HG03196 (cell line): Measurements from ENCODE around the gene SGIP1.
"Not testable (repeated sequence)": the region's sequence is repeated elsewhere in the genome, so short reads cannot be mapped to it uniquely, and the experiment has no call there.

ENCODE experiments used
- ATAC-seq: cut with Tn5 transposase; IDR thresholded peaks from one replicate; pipeline ENCODE4 v1.9.1; 2021; ENCODE audit not compliant: unreplicated experiment

The SGIP1 gene

DNA sequence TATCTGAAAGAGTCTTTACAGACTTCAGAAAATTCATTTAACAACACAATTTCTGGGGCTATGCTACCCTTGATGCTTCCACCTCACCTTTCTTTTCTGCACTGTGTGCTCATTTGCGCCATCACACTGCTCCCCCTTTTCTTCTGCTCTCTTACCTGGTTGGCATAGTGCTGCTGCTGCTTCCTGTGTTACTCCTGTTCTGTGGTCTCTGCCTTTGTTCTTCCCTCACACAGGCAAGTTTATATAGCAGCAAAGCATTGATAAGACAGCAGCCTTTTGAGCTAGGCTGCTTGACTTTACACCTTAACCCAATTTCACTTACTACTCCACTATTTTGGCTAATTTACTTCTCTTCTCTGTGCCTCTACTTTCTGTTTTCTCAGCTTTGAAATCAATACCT, 18.3 kb downstream of the SGIP1 start:
- ATAC-seq, result no peak

DNA sequence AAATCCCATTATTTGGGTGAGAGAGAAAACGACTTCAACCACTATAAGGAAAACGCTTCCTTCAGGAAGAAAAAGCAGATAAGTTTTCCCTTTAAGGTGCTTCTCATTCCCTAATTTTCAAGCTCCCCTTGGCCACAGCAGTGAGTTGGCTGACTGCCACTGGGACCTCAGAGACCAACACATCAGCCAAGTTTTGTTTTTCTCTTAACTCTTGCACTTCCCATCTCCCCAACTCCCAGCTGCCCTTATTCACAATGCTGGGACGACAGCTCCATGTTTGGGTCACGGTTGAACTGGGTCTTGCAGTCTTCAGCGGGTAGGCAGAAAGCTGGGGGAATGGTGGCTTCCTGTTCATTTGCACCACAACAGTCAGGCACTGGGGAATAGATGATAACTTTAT, 18.9 kb downstream of the SGIP1 start:
- ATAC-seq, result no peak

DNA sequence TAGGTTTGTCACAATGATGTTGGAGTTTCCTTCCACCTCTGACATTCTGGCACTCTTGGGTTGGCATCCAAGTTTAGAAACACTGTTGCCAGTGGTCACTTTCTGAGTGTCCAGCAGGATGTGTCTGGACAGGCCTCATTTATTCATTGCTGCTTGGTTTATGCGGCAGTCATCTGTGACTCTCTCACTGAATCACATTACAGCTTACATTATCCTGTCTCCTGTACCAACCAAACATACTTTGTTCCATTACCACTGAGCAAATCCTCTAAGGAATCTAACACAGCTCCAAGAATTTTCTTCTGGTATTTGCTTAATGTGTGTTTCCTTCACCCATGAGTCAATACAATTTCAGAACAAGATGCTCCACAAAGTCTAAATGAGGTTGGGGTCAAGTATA, 19.9 kb downstream of the SGIP1 start:
- no peak for ATAC-seq

DNA sequence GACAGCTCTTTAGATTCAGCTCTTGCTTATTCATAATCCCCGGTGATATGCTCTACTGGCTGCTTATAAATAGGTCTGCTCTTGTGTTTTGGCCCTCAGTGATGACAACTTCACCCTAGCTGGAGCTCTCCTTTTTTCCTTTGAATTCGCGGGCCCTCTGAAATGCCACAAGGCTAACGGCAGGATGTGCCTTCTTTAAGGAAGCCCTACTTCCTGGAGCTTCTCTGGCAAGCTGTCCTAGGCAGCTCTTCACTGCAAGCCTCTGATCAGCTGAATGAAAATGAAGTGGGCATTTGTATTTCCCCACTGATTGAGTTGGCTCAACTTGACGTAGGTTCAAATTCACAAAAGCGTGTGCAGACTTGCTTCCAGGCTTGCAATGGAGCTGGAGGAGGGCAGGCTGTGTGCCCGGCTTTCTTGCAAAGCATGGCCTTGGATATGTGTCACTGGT, 22.2 kb downstream of the SGIP1 start:
- no peak for ATAC-seq

DNA sequence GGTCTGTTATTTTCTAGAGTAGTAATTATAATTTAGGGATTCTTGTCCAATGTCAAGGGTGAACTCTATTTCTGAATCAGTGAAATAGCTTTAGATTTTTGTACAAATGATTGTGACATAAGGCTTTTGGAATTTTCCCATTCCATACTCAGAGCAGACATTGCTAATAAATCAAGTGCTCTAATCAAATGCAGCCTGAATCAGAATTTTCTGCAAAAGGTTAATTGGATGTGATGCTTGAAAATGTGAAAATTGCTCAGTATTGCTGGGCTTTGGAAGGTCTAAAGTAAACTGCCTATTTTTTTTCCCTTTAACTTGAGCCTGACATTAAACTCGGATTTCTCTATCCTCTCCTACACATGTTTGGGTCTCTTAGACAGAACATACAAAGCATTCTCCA, 23.2 kb downstream of the SGIP1 start:
- no peak for ATAC-seq

DNA sequence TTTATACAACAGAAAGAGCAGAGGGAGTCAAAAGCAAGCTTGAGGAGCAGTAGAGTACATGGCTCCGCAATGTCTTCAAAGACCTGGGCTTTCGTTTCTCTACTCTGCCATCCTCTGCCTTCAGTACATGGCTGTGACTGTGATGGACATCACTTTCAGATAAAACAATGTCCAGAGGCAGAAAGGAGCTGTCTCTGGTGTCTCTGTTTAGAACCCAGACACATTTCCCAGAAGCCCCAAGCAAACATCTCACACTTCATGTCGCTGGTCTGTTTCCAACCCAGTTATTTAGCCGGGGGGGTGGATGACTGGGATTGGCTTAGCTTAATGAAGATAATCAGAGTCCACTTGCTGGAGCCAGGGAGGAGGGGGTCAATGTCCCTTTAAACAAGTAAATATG, 25.6 kb downstream of the SGIP1 start:
- no peak for ATAC-seq

DNA sequence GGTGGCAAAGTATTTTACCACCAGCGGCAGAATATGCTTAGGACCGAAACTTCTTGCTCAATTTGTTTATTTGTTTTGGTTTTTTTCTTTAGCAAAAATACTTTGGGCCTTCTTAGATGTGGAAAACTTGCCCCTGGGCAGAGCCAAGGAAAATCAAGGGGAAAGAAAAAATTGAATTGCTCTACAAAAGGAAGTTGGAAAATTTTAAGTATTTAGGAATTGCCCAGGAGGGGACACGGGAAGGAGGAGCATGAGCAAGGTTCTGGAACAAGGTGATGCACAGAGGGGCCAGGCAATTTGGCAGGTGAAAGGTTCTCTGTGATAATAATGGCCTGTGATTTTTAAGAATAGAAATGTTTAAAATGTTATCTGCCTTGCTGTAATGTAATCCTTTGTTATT, 28.6 kb downstream of the SGIP1 start:
- ATAC-seq, result no peak

DNA sequence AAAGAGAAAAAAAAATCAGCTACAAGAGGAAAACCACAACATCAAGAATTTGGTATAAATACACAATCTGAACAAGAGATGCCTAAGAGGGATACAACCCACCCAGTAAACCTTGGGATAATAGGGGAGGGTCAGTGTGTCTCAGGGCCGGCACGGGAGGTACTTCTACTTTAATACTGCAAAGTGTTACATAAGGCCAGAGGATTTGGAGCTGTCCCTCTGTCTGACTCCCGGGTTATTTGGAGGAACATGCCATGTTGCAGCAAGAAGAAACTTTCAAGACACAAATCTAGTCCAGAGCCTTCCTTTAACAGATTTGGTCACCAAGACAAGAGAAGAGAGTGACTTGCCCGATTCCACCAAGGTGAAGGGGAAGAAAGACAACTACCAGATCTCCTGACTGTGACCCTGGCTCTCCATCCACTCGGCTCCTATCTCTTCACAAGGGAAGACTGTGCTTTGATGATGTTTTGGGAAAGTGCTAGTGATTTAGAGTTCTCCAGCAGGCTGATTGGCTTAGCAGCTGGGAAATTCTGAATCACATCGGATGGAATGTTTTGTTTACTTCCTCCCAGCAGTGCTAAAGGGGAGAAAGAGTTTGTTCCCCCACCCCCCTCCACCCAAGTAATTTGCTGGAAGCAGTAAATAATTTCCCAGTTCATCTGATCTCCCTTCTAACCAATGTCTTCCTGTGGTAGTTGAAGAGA, 29.3 kb downstream of the SGIP1 start:
- no peak for ATAC-seq

DNA sequence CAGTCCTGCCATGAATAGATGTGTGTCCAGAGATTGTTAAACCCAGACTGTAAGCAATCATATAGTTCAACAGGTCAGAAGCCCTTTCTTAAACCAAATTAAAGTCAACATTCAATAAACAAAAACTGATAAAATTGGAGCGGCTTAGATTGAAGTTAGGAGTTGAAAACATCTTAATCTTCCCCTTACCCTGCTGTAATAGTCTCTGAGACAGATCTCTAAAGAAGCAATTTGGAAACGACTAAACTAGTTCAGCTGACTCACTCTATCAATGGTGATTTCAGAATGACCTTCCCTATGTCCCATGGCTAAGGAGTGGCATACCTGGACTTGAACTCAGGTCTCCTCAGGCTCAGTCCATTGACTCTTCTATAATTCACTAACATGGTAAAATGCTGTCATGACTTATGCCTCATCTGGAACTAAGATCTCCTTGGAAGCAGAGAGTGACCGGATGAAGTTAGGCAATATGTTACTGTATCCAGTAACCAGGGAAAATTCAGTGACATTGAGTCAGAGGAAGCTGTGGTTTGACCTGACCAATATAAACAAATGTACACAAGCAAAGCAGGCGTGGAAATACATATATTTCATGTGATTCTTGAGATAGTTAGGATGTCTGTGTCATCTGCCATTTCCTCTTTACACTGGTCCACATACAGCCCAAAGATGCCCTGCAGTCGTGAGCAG, 30.1 kb downstream of the SGIP1 start:
- ATAC-seq, result no peak

DNA sequence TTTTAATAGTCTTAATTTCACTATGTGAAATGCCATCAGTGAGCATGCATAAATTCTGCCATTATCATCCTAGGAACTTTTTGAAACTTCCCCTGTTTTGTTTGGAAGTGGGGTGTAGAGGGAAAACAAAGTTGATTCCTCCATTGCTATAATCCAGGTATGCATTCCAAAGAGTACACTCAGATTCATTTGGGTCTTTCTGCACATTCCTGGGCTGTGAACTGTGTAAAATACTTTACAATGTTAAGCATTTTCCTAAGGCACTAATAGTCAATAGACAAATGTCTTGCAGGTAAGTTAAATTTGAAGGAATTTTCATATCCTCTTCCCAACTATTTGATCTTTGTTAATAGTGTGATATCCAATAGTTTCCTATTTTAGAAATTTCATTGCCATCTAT, 36.2 kb downstream of the SGIP1 start:
- ATAC-seq, result no peak

DNA sequence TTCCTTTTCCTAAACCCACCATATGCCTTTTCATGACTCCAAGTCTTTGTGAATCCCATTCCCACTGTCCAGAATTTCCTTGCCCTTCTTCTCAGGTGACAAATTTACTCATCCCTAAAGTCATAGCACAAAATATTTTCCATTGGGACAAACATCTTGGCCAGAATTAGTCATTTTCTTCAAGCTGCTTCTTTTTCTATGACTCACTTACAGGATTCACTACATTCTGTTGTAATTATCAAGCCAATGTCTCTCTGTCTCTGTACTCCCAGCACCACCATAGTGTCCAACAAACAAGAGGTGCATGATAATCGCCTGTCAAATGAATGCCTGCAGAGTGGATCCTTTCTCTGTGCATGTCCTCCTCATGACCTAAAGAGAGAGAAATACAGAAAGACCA, 37.8 kb downstream of the SGIP1 start:
- ATAC-seq, result no peak

DNA sequence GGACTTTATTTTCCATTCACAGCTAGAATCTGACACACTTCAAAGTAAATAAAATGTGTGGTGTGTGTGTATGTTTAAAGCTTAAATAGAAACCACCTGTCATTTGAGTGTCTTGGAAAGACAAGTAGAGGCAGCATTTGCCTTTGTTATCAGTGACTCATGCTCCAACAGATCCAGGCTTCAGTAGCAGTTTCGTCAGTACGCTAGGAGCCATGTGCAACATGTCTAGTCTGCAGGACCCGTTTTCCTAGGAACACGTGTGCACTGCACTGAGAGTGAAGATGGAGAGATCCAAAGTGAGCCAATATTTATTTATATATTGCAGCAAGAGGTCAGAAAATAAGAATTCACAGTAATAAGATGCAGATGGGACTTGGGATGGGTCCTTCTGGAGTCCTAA, 41.8 kb downstream of the SGIP1 start:
- ATAC-seq, result no peak

DNA sequence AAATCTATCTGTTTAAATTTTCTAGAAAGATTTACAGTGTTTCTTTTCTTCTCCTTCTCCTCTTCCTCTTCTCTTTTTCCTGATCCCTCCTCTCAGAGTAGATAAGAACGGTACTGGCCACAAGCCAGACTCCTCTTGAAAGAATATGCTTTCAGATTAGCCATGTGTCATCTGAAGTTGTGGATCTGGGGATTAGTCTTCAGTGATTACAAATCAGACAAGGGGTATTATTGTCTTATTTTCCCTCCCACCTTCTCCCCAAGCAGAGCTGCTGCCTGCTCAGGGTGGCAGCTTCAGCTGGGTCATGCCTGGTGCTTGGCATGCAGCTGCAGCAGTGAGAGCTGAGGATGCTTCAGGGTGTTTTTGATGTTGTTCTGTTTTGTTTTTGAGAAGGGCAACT, 42.7 kb downstream of the SGIP1 start:
- no peak for ATAC-seq

DNA sequence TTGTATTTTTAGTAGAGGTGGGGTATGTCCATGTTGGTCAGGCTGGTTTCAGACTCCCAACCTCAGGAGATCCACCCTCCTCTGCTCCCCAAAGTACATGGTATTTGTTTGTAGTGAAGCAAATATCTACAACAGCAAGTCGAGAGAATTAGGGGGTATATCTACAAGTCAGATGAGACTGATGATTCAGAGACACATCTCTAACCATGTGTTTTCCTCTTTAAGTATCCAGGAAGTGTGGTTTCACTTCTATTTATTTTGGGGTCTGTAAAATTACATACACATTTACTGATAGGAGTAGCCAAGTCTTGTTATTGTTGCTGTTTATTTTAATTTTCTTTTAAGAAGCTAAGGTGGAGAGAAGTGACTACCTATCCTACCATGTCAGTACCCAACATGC, 44.9 kb downstream of the SGIP1 start:
- no peak for ATAC-seq

DNA sequence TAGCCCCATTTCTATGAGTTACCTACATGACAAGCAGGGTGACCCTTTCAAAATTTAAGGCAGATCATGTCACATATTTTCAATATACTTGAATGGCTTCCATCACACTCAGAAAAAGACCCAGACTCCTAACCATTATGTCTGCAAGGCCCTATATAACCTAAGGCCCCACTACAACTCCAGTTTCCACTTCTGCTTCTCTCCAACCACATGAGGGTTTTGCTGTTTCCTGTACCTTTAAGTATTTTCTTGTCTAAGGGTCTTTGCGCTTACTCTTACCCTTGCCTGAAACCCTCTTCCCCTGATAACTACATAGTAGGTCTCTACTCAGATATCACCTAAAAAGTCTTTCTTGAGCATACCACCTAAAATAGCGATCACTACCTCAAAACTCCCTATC, 46.1 kb downstream of the SGIP1 start:
- ATAC-seq, result no peak

DNA sequence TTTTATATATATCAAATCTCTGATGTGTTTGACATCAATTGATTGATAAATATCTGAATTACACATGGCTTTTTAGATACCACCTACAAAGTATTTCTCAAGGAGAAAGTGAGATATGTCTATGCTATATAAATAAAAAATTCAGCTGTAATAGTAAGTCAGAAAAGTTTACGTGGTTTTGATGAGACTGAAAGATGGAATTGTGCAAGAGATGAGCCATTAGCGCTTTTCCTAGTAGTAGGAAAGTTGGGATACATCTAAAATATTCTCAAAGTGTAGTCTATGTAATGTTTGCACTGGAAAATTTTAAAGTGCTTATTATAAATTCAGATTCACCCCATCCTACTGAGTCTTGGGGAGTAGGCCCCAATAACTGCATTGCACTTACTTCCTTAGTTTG, 49.1 kb downstream of the SGIP1 start:
- no peak for ATAC-seq

DNA sequence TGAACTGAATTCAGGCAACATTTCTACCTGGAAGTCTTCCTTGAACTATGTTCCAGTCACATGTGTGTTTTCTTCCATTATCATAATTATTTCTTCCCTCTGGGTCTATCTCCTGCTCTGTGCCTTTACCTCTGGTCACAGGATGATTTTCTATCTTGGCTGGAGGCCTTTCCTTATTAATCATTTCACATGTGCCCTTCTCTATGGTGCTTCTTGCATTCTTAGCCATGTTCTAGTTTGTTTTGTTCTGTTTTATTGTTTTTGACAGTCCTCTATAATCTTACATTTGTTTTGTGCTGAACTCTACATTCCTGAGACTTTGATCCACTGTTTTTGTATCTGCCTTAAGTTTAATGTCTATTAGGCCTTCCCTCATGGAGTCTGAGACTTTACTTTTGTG, 51.0 kb downstream of the SGIP1 start:
- ATAC-seq, result no peak

DNA sequence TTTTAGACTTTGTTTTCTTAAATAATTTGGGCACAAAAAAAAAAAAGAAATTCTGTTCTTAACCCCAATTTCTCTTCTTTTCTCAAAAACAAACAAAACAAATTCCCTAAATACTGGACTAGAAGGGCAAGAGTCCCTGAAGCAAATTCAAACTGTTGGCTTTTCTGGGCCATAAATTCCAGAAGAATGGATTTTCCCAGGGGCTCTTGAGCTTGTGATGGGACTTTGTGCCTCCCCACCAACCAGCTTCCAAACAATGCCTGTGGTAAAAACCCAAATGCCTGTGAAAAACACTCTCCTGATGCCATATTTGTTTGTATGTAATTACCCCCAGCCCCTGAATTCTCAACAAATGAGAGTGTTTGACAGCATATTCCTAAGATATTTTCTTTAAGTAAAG, 55.4 kb downstream of the SGIP1 start:
- no peak for ATAC-seq

DNA sequence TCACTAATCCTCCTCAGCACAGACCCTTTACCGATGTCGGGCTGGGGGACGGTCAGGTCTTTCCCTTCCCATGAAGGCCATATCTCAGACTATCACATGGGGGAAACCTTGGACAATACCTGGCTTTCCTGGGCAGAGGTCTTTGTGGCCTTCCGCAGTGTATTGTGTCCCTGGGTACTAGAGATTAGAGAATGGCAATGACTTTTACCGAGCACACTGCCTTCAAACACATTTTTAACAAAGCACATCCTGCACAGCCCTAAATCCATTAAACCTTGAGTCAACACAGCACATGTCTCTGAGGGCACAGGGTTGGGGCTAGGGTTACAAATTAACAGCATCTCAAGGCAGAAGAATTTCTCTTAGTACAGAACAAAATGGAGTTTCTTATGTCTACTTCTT, 58.2 kb downstream of the SGIP1 start:
- not testable (repeated sequence) for ATAC-seq

DNA sequence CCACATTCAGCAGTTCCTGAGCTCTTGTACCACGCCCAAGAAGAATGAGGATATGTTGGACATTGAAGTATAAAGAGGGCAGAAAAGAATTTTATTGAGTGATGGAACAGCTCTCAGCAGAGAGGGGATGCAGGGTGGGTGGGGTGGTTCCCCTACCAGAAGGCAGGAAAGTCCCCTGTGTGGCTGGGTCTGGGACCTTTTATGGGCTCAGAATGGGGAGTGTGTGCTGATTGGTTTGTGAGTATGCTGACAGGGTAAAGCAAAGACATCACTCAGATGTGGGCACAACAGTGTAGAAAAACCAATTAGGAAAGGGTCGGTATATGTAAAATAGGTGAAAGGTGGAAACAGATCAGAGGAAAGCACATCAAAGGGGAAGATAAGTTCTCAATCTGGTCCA, 62.2 kb downstream of the SGIP1 start:
- ATAC-seq, result no peak

DNA sequence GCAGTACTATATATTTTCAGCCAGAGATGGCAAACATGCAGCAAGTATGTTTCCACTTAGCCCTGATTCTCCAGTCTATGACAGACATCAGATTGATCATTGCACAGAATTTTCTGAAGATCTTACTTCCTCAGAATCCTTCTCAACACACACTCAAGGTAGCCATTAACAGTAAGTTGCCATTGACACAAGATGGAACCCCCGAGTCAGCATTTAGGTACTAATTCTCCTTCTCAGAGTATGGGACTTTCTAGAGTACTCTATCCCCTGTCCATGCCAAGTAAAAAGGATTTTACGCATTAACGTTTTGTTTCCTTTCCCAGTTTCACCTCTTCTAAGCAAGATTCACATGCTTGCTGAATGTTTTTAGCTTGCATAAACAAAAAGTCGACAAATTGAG, 63.5 kb downstream of the SGIP1 start:
- no peak for ATAC-seq

DNA sequence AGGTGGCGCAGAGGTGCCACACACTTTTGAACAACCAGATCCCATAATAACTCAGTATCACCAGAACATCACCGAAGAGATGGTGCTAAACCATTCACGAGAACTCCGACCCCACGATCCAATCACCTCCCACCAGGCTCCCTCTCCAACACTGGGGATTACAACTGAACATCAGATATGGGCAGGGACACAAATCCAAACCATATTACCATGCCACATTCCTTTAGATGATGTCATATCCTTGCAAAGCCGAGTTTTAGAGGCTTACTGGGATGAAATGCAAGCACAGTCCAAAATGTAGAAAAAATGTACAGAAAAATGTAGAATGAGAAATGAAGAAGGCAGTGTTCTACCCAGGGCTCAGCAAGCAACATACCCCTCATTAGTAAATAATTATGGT, 64.7 kb downstream of the SGIP1 start:
- ATAC-seq, result no peak

DNA sequence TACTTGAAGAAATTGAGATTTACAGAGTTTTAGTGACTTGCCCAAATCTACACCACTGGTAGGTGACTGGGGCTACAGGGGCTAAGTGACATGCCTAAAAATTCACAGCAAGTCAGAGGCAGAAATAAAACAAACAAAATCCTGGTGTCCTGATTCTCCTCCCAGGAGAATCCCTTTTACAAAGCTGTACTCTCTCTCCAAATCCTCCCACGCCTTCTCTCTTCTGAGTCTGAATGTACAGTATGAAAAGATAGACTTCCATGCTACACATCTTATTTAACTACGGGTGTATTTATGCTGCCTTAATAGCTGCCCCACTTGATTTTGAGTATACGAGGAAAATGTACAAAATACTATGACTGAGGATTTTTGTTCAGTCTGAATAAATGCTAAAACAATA, 65.4 kb downstream of the SGIP1 start:
- ATAC-seq, result no peak
